Psoas muscle (tissue), 8 donors: ENCODE measurements around the gene CAST. TPM values are rescaled to one million over a fixed set of nuclear protein-coding genes. Genes with fewer than 3 reads are reported as not detected.

Experiments
- ATAC-seq, 4 donors: fragments of 200-7000 bp; cut with Tn5 transposase; one replicate each; pipeline ENCODE4 v1.9.1; 2020; ENCODE audit warnings: moderate library complexity in 3 of 4, mild to moderate bottlenecking in 2 of 4
- DNase-seq, 2 donors: peaks; one replicate each; pipeline ENCODE4 v3.0.0-alpha.2; 2020
- H3K27ac ChIP-seq: fragments of 200-600 bp; one replicate; pipeline ENCODE4 v1.8.0; 2022
- H3K27me3 ChIP-seq, 3 donors: fragments of 200-600 bp in 1 of 3; one replicate each; pipeline versions ENCODE4 v1.6.1 to v1.8.0; 2013 to 2022; ENCODE audit warnings: low read length in 2 of 3, mild to moderate bottlenecking in 2 of 3, moderate library complexity in 1 of 3; ENCODE audit not compliant: insufficient read depth in 3 of 3
- H3K36me3 ChIP-seq, 2 donors: fragments of 200-600 bp in 1 of 2; one replicate each; pipeline versions ENCODE4 v1.6.1 to v1.8.0; 2013 to 2022; ENCODE audit warnings: low read depth in 1 of 2, mild to moderate bottlenecking in 1 of 2, moderate library complexity in 1 of 2; ENCODE audit not compliant: insufficient read depth in 1 of 2
- H3K4me1 ChIP-seq: fragments of 200-600 bp; one replicate; pipeline ENCODE4 v1.8.0; 2022
- H3K4me3 ChIP-seq: fragments of 200-600 bp; one replicate; pipeline ENCODE4 v1.8.0; 2022; ENCODE audit warnings: mild to moderate bottlenecking
- H3K9me3 ChIP-seq: fragments of 200-600 bp; one replicate; pipeline ENCODE4 v1.8.0; 2022
- CTCF ChIP-seq: fragments of 200-600 bp; IDR thresholded peaks from one replicate; pipeline ENCODE4 v1.8.0; 2022; ENCODE audit warnings: antibody characterized with exemption
- WGBS, 3 donors: extraction: QIAGEN DNeasy Blood & Tissue Kit; methylation state at CpG; one replicate each; pipeline versions ENCODE4 v1.1.6 to v1.1.7; 2013; 5-methylcytosine and 5-hydroxymethylcytosine counted together
- intact Hi-C, 2 donors: fragments of 100-400 bp; cut with DNase I; formaldehyde crosslinking; loops; one replicate each; pipeline versions ENCODE4 v1.11.0 to v1.14.2; 2022
- polyA plus RNA-seq, 3 donors: library from polyadenylated mRNA; stranded (reverse); fragments of 200-250 nt; gene quantifications; one replicate each; pipeline ENCODE4 v1.2.3, GENCODE V29; 2013
- total RNA-seq, 4 donors: library from RNA; stranded (reverse); fragmentation: NEBNext Ultra II Directional in 2 of 4; extraction: Animal tissue kit (Norgen Biotek cat#: 25700) in 2 of 4; gene quantifications; one replicate each; pipeline versions ENCODE4 v1.2.1 to v1.2.4, GENCODE V29; 2021 to 2023
- donor health status: healthy with polysubstance abuse.
- donor health status: DM: no; HTN: no; CAD: no; lungs with moderate emphysema.
- donor health status: Bipolar disorder and iron deficiency.
- donor health status: healthy.
- donor health status: DM: yes; HTN: yes; CAD: no.
- donor health status: DM: no; HTN: no; CAD: no.
- donor health status: DM: no; HTN: no; CAD: no.
- donor health status: DM: yes; HTN: yes; CAD: no.

CAST gene
- total and polyA plus RNA-seq, 7 donors: 193 to 447 (median 312) TPM

- WGBS, 3 donors: 80 to 89% (median 83%) methylated on average over 6 of the region's 6 CpGs
- DNase-seq (no peak), ATAC-seq (no peak)
- no peak overlapping the region for H3K4me3 ChIP-seq
- intact Hi-C loops: loop anchor here in 1 of 2 donors (5.0 to 10.0 kb wide), 3 partner anchors 122 to 412 kb away; no protein-coding TSS in a partner anchor
- peaks cover 4% of the 10 kb centered on the region for H3K4me1 ChIP-seq
- no peaks in the 10 kb centered on the region for H3K27me3 ChIP-seq
- H3K9me3 ChIP-seq: no peaks in the 10 kb centered on the region
- H3K27ac ChIP-seq: no peak overlapping the region
- TF ChIP-seq CTCF: no peak
- H3K36me3 ChIP-seq: peaks cover 12 to 97% of the 10 kb centered on the region in 2 donors
These were observed 88.1 kb downstream of the CAST start for GRCh38 chr5:96750110-96750822.

- Histone ChIP-seq H3K27ac (peak overlapping the region; percentile 41), H3K4me1 (peaks cover 4% of the 10 kb centered on the region), H3K27me3 (no peaks in the 10 kb centered on the region), H3K4me3 (no peak overlapping the region), H3K36me3 (peaks cover 13 to 97% of the 10 kb centered on the region in 2 donors), H3K9me3 (no peaks in the 10 kb centered on the region)
- no peak for DNase-seq
- no peak for TF ChIP-seq CTCF
- intact Hi-C loops: loop anchor here in 1 of 2 donors (5.0 to 10.0 kb wide), 3 partner anchors 121 to 411 kb away; no protein-coding TSS in a partner anchor
- WGBS, 3 donors: 39 to 53% (median 42%) methylated on average over 6 of the region's 6 CpGs
- peak in 3 of 4 donors; percentile 34 to 60 (median 60) for ATAC-seq
These were observed 89.3 kb downstream of the CAST start for GRCh38 chr5:96751203-96752169.

GRCh38 chr5:96752341-96753016 lies 90.3 kb downstream of the CAST start:
- no peaks in the 10 kb centered on the region for H3K27me3 ChIP-seq
- ATAC-seq (peak in 1 of 4 donors; percentile 30), DNase-seq (no peak)
- H3K4me1 ChIP-seq: peaks cover 4% of the 10 kb centered on the region
- TF ChIP-seq CTCF: peak; percentile 69
- H3K36me3 ChIP-seq: peaks cover 13 to 97% of the 10 kb centered on the region in 2 donors
- no peaks in the 10 kb centered on the region for H3K9me3 ChIP-seq
- intact Hi-C loops: loop anchor here in 1 of 2 donors (5.0 to 10.0 kb wide), 3 partner anchors 120 to 410 kb away; no protein-coding TSS in a partner anchor
- H3K27ac ChIP-seq: peak overlapping the region; percentile 41
- no peak overlapping the region for H3K4me3 ChIP-seq

- Histone ChIP-seq H3K4me3 (no peak overlapping the region), H3K4me1 (peaks cover 2% of the 10 kb centered on the region), H3K27ac (no peak overlapping the region), H3K9me3 (no peaks in the 10 kb centered on the region), H3K27me3 (no peaks in the 10 kb centered on the region), H3K36me3 (peaks cover 17 to 97% of the 10 kb centered on the region in 2 donors)
- no peak for TF ChIP-seq CTCF
- no peak for DNase-seq
- WGBS, 3 donors: 91 to 97% (median 95%) methylated on average over 4 of the region's 4 CpGs
- intact Hi-C loops: loop anchor here in 1 of 2 donors (5.0 to 10.0 kb wide), 3 partner anchors 119 to 409 kb away; no protein-coding TSS in a partner anchor
- no peak for ATAC-seq
These were observed 90.8 kb downstream of the CAST start for GRCh38 chr5:96753017-96753397.
